Measurements from ENCODE around the gene ZKSCAN7. TPM values are rescaled to one million over a fixed set of nuclear protein-coding genes. Genes with fewer than 3 reads are reported as not detected.

ZKSCAN7 gene
- total and polyA plus RNA-seq, 2 of the 13 experiments (the other 11 are each of a cell fraction or from before 2014, with no cell fraction given), result 2.3 to 3.8 TPM

- no peak for TF ChIP-seq ZNF142 (CRISPR knock-in tag; IDR thresholded peaks at IDR 0.05)
- TF ChIP-seq KLF12 (CRISPR knock-in tag; IDR thresholded peaks at IDR 0.05; ENCODE audit: borderline replicate concordance), result peak; percentile 46; the same call in 1 of the 2 replicates
- no peak for TF ChIP-seq KAT8 (CRISPR knock-in tag; IDR thresholded peaks at IDR 0.05)
- no peak for TF ChIP-seq DMAP1 (CRISPR knock-in tag; IDR thresholded peaks at IDR 0.05)
- TF ChIP-seq ETV6 (CRISPR knock-in tag; conservative IDR thresholded peaks at IDR 0.05), result no peak
- peak; percentile 76 for TF ChIP-seq PHF20 (CRISPR knock-in tag; IDR thresholded peaks at IDR 0.05)
- no peak for TF ChIP-seq ZNF510 (CRISPR knock-in tag; IDR thresholded peaks at IDR 0.05; ENCODE audit: low read depth)
- TF ChIP-seq NR2C2 (CRISPR knock-in tag; IDR thresholded peaks at IDR 0.05; ENCODE audit: borderline replicate concordance), result no peak
- 0 out of 2 replicates have a peak, but pooled peaks have one; percentile 35 for TF ChIP-seq AHDC1 (CRISPR knock-in tag; IDR thresholded peaks at IDR 0.05; ENCODE audit: borderline replicate concordance)
- TF ChIP-seq TAF15 (IDR thresholded peaks at IDR 0.05; ENCODE audit: low read depth, low read length, poor library complexity, severe bottlenecking), result peak; percentile 46
- 0 out of 2 replicates have a peak, but pooled peaks have one; percentile 47 for TF ChIP-seq ZNF280D (CRISPR knock-in tag; IDR thresholded peaks at IDR 0.05)
- peak; percentile 73; the same call in 1 of the 2 replicates for TF ChIP-seq GABPB1 (CRISPR knock-in tag; IDR thresholded peaks at IDR 0.05)
- peak; percentile 57; the same call in 1 of the 2 replicates for TF ChIP-seq ZMYM4 (CRISPR knock-in tag; IDR thresholded peaks at IDR 0.05)
These were observed 29.9 kb downstream of the ZKSCAN7 start, which contains the start of gene ZNF660 (continued) for GRCh38 chr3:44584646-44585501.
